K562 (cell line): ENCODE data around the gene RPS4Y1.

Experiments used
- BRF1 ChIP-seq: IDR thresholded peaks from 3 replicates; pipeline ENCODE4 v1.6.1; 2011; ENCODE audit warnings: borderline replicate concordance, mild to moderate bottlenecking; ENCODE audit not compliant: insufficient read length; ENCODE audit errors: extremely low read depth
- MYC ChIP-seq, 2 experiments: fragments of 250-450 bp in 1 of 2; sonication (Bioruptor Pico) in 1 of 2; IDR thresholded peaks; 2 replicates each; pipeline versions ENCODE4 v1.5.1 to v1.6.1; 2012 to 2021; ENCODE audit warnings: low read depth in 2 of 2, borderline replicate concordance in 1 of 2, improper control_type of control experiment in 1 of 2, low read length in 1 of 2, mild to moderate bottlenecking in 1 of 2, moderate library complexity in 1 of 2
- NCOA2 ChIP-seq, 2 experiments: fragments of 450-650 bp; IDR thresholded peaks; 2 replicates each; pipeline ENCODE4 v1.6.1; 2018; ENCODE audit warnings: mild to moderate bottlenecking in 2 of 2, moderate library complexity in 1 of 2; ENCODE audit not compliant: partially characterized antibody in 2 of 2
- POLR2A ChIP-seq: fragments of 450-650 bp; conservative IDR thresholded peaks from 2 replicates; pipeline ENCODE4 v1.6.1; 2016
- ZNF551 ChIP-seq: fragments of 250-450 bp; sonication (Bioruptor Pico); IDR thresholded peaks from 2 replicates; pipeline ENCODE4 v1.5.0; 2021; ENCODE audit warnings: mild to moderate bottlenecking, moderate library complexity
- TF ChIP-seq, protein P1 (sequence below): fragments of 450-650 bp; IDR thresholded peaks from 2 replicates; pipeline ENCODE4 v1.6.1; 2017; ENCODE audit warnings: mild to moderate bottlenecking, moderate library complexity

DNA sequence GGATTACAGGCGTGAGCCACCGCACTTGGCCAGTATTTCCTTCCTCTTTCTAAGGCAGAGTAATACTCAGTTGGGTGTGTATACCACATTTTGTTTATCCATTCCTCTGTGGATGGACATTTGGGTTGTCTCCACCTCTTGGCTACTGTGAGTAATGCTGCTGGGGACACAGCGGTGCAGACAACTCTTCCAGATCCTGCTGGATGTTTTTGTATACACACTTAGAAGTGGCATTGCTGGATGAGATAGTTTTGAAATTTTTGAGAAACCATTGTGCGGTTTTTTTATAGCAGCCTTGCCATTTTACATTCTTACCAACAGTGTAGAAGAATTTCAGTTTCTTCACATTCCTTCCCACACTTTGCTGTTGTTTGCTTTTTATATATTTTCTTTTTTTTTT lies 16.3 kb downstream of the RPS4Y1 start:
- TF ChIP-seq NCOA2 (IDR thresholded peaks at IDR 0.05; ENCODE audit: partially characterized antibody in 2 of 2) (no peak), ZNF551 (CRISPR knock-in tag) (no peak), POLR2A (no peak), MYC (IDR thresholded peaks at IDR 0.05; ENCODE audit: low read depth, low read length) (no peak), MYC (CRISPR knock-in tag; IDR thresholded peaks at IDR 0.05; ENCODE audit: borderline replicate concordance, low read depth) (no peak), BRF1 (no peak)
- TF ChIP-seq, protein P1, sequence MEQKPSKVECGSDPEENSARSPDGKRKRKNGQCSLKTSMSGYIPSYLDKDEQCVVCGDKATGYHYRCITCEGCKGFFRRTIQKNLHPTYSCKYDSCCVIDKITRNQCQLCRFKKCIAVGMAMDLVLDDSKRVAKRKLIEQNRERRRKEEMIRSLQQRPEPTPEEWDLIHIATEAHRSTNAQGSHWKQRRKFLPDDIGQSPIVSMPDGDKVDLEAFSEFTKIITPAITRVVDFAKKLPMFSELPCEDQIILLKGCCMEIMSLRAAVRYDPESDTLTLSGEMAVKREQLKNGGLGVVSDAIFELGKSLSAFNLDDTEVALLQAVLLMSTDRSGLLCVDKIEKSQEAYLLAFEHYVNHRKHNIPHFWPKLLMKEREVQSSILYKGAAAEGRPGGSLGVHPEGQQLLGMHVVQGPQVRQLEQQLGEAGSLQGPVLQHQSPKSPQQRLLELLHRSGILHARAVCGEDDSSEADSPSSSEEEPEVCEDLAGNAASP: no peak
